HL-60 (cell line): ENCODE data around the gene SPI1.

Source experiments
- CTCF ChIP-seq: IDR thresholded peaks from one replicate; pipeline ENCODE4 v1.5.1; 2011; ENCODE audit warnings: low read length, control low read depth, inconsistent platforms; ENCODE audit not compliant: insufficient read depth
- GABPA ChIP-seq: IDR thresholded peaks from 2 replicates; pipeline ENCODE4 v1.6.1; 2012; ENCODE audit warnings: low read depth
- POLR2AphosphoS5 ChIP-seq: IDR thresholded peaks from 2 replicates; pipeline ENCODE4 v1.6.1; 2012; ENCODE audit warnings: low read depth
- SPI1 ChIP-seq: IDR thresholded peaks from 2 replicates; pipeline ENCODE4 v1.6.1; 2012; ENCODE audit warnings: low read depth, mild to moderate bottlenecking, borderline replicate concordance
- TF ChIP-seq, protein P1 (sequence below): IDR thresholded peaks from 2 replicates; pipeline ENCODE4 v1.6.1; 2012; ENCODE audit warnings: low read depth; ENCODE audit not compliant: insufficient replicate concordance

DNA sequence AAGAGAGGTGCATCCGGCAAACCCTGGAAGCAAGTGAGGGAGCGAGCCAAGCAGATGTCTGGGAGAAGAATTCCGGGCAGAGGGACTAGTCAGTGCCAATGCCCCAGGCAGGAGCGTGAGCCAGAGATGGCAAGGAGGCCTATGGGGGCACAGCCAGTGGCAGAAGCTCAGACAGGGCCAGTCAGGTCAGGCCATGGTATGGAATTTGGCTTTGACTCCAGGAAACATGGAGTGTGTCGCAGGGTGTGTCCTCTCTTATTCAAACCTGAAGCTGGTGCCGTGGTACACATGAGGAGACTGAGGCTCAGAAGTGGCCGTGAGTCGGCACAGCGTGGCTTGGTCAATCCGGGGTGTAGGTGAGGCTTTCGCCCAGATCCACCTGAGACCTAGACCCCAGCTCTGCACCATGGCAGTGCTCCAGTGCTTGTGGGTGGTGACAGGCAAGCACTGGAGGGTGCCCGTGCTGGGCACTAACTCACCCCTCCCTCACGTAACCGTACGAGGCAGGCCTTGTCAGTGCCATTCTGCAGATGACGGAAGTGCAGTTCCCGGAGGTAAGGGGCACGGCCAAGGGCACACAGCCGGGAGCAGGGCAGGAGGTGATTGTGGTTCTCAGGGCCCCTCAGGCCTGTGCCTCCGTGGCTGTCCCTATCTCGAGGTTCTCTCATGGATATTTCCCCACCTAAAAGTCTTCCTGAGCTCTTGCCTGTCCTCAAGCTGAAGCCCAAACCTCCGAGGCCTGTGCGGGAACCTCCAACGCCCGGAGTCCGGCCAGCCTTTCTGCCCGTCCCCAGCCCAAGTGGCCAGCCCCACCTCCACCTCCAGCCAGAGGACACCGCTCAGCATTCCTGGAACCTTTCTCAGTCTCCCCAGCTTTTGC is 10.6 kb upstream of the SPI1 start:
- peak; percentile 79 for TF ChIP-seq POLR2AphosphoS5
- no peak for TF ChIP-seq CTCF
- no peak for TF ChIP-seq GABPA
- TF ChIP-seq, protein P1, sequence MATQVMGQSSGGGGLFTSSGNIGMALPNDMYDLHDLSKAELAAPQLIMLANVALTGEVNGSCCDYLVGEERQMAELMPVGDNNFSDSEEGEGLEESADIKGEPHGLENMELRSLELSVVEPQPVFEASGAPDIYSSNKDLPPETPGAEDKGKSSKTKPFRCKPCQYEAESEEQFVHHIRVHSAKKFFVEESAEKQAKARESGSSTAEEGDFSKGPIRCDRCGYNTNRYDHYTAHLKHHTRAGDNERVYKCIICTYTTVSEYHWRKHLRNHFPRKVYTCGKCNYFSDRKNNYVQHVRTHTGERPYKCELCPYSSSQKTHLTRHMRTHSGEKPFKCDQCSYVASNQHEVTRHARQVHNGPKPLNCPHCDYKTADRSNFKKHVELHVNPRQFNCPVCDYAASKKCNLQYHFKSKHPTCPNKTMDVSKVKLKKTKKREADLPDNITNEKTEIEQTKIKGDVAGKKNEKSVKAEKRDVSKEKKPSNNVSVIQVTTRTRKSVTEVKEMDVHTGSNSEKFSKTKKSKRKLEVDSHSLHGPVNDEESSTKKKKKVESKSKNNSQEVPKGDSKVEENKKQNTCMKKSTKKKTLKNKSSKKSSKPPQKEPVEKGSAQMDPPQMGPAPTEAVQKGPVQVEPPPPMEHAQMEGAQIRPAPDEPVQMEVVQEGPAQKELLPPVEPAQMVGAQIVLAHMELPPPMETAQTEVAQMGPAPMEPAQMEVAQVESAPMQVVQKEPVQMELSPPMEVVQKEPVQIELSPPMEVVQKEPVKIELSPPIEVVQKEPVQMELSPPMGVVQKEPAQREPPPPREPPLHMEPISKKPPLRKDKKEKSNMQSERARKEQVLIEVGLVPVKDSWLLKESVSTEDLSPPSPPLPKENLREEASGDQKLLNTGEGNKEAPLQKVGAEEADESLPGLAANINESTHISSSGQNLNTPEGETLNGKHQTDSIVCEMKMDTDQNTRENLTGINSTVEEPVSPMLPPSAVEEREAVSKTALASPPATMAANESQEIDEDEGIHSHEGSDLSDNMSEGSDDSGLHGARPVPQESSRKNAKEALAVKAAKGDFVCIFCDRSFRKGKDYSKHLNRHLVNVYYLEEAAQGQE: no peak
- TF ChIP-seq SPI1: peak; percentile 67; the same call in 1 of the 2 replicates
